ENCODE data around the gene LZTS2.

GRCh38 chr10:100968062-100968736 is 31.4 kb upstream of the LZTS2 start:
- no peak for TF ChIP-seq ZBTB33 (IDR thresholded peaks at IDR 0.05)
- no peak for TF ChIP-seq CTCF (IDR thresholded peaks at IDR 0.05; ENCODE audit: low read depth, low read length, missing input control)
